ENCODE results near the gene OSGIN1. TPM values are rescaled to one million over a fixed set of nuclear protein-coding genes. Genes with fewer than 3 reads are reported as not detected.
A peak's percentile ranks its signal among the peaks of the same experiment; 100 is the strongest.

The OSGIN1 gene
- polyA plus RNA-seq, 3 donors: 1.8 to 4.0 (median 2.0) TPM

DNA sequence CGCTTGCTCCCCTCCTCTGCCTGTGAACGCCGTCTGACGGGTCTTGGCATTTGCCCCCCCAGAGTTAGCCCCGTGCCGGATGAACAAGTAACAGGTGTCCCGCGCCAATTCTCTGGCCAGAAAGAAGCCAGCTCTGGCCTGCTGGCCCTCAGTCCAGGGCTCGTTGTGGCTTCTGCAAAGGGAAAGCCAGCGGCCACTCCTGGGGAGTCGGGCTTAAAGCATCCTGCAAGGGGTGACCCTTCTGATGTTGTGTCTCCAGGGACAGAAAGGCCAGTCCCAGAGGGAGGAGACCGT, 18.4 kb upstream of the OSGIN1 start:
- TF ChIP-seq, protein P1, sequence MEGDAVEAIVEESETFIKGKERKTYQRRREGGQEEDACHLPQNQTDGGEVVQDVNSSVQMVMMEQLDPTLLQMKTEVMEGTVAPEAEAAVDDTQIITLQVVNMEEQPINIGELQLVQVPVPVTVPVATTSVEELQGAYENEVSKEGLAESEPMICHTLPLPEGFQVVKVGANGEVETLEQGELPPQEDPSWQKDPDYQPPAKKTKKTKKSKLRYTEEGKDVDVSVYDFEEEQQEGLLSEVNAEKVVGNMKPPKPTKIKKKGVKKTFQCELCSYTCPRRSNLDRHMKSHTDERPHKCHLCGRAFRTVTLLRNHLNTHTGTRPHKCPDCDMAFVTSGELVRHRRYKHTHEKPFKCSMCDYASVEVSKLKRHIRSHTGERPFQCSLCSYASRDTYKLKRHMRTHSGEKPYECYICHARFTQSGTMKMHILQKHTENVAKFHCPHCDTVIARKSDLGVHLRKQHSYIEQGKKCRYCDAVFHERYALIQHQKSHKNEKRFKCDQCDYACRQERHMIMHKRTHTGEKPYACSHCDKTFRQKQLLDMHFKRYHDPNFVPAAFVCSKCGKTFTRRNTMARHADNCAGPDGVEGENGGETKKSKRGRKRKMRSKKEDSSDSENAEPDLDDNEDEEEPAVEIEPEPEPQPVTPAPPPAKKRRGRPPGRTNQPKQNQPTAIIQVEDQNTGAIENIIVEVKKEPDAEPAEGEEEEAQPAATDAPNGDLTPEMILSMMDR (IDR thresholded peaks at IDR 0.05): no peak
- H3K4me2 ChIP-seq (replicated peaks; ENCODE audit: extremely low read depth, low read length, poor library complexity, severe bottlenecking): no peak overlapping the region
- H3K27me3 ChIP-seq (ENCODE audit: control insufficient read depth in 2 of 2, insufficient read depth in 2 of 2, low read length in 2 of 2): no peaks in the 10 kb centered on the region
- H3K4me3 ChIP-seq (replicated peaks in 1 of 3; ENCODE audit: low read depth in 2 of 3, low read length in 3 of 3): no peak overlapping the region
- peaks cover 7 to 9% of the 10 kb centered on the region in 2 donors for H3K36me3 Mint-ChIP-seq
- intact Hi-C loops (cut with micrococcal nuclease): no loop called here
- peaks cover 0 to 11% (median 2%) of the 10 kb centered on the region in 7 donors for H3K9me3 Mint-ChIP-seq
- no peaks in the 10 kb centered on the region for H4K20me1 ChIP-seq (ENCODE audit: insufficient read depth, low read length)
- H3K9ac ChIP-seq (ENCODE audit: insufficient read depth, low read length, poor library complexity, severe bottlenecking): no peak overlapping the region
- H3K4me3 Mint-ChIP-seq: no peak overlapping the region
- no peaks in the 10 kb centered on the region for H3K9me3 ChIP-seq (replicated peaks in 1 of 2; ENCODE audit: control insufficient read depth in 1 of 2, insufficient read depth in 1 of 2, low read length in 2 of 2)
- peaks cover 11% of the 10 kb centered on the region for H3K4me1 Mint-ChIP-seq
- WGBS (ENCODE audit: insufficient coverage): 88% methylated on average over 12 of the region's 12 CpGs
- H3K4me1 ChIP-seq (ENCODE audit: control insufficient read depth in 1 of 2, insufficient read depth in 2 of 2, low read length in 2 of 2): peaks cover 11% of the 10 kb centered on the region in 2 donors
- H3K36me3 ChIP-seq (replicated peaks in 1 of 2; ENCODE audit: control insufficient read depth in 1 of 2, insufficient read depth in 2 of 2, low read length in 2 of 2): no peaks in the 10 kb centered on the region
- H3K79me2 ChIP-seq (ENCODE audit: insufficient read depth, low read length): no peaks in the 10 kb centered on the region
- peak overlapping the region in 2 of 7 donors; percentile 12 to 36 for H3K27ac Mint-ChIP-seq
- no peak overlapping the region for H3K27ac ChIP-seq (ENCODE audit: low read depth in 1 of 2, low read length in 2 of 2)
- H3K27me3 Mint-ChIP-seq (ENCODE audit: low read depth in 3 of 3): peaks cover 3 to 7% (median 4%) of the 10 kb centered on the region in 3 donors
- no peak overlapping the region for H2AFZ ChIP-seq (ENCODE audit: insufficient read depth, low read depth, low read length, poor library complexity, severe bottlenecking)
- no peak for DNase-seq

DNA sequence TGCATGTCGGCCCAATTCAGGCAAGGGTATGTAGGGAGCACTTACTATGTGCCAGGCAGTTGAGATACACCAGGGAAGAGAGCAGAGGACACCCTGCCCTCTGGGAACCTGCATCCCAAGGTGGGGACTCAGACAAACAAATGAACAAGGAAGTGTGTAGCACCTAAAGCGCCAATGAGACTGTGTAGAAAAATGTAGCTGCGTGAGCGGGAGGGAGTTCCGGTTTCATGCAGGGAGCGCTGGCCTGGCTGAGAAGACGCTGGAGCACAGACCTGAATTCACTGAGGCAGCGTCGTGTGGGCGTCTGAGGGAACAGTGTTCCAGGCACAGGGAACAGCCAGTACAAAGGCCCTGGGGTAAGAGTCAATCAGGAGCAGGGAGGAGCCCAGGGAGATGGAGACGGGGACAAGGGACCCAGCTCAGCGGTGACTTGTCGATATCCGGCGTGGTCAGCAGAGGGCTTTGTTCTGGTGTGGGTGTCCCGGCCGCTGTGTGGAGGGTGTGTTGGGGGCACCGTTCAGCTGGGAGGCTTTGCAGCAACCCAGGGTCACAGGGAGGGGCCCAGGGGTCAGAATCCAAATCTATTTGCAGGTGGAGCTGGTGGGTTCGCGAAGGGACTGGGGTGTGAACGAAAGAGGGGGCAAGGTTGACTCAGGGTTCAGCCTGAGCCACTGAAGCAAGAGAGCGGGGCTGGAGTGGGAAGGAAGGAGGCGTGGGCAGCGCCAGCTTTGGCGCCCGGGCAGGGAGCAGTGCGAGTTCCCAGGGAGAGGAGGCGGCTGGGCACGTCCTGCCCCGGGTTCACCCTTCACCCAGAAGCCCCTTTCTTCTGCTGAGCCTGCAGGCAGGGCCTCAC, 17.8 kb upstream of the OSGIN1 start:
- H3K4me1 ChIP-seq (ENCODE audit: control insufficient read depth in 1 of 2, insufficient read depth in 2 of 2, low read length in 2 of 2): peaks cover 16 to 17% of the 10 kb centered on the region in 2 donors
- TF ChIP-seq, protein P1 (IDR thresholded peaks at IDR 0.05): no peak
- H3K4me3 ChIP-seq (replicated peaks in 1 of 3; ENCODE audit: low read depth in 2 of 3, low read length in 3 of 3): no peak overlapping the region
- no peaks in the 10 kb centered on the region for H4K20me1 ChIP-seq (ENCODE audit: insufficient read depth, low read length)
- H3K4me3 Mint-ChIP-seq: no peak overlapping the region
- peaks cover 0 to 11% (median 2%) of the 10 kb centered on the region in 7 donors for H3K9me3 Mint-ChIP-seq
- H3K36me3 ChIP-seq (replicated peaks in 1 of 2; ENCODE audit: control insufficient read depth in 1 of 2, insufficient read depth in 2 of 2, low read length in 2 of 2): no peaks in the 10 kb centered on the region
- DNase-seq: no peak
- no peaks in the 10 kb centered on the region for H3K9me3 ChIP-seq (replicated peaks in 1 of 2; ENCODE audit: control insufficient read depth in 1 of 2, insufficient read depth in 1 of 2, low read length in 2 of 2)
- peaks cover 3 to 7% (median 4%) of the 10 kb centered on the region in 3 donors for H3K27me3 Mint-ChIP-seq (ENCODE audit: low read depth in 3 of 3)
- no peaks in the 10 kb centered on the region for H3K27me3 ChIP-seq (ENCODE audit: control insufficient read depth in 2 of 2, insufficient read depth in 2 of 2, low read length in 2 of 2)
- H2AFZ ChIP-seq (ENCODE audit: insufficient read depth, low read depth, low read length, poor library complexity, severe bottlenecking): no peak overlapping the region
- H3K9ac ChIP-seq (ENCODE audit: insufficient read depth, low read length, poor library complexity, severe bottlenecking): no peak overlapping the region
- H3K79me2 ChIP-seq (ENCODE audit: insufficient read depth, low read length): no peaks in the 10 kb centered on the region
- no peak overlapping the region for H3K27ac ChIP-seq (ENCODE audit: low read depth in 1 of 2, low read length in 2 of 2)
- H3K4me2 ChIP-seq (replicated peaks; ENCODE audit: extremely low read depth, low read length, poor library complexity, severe bottlenecking): no peak overlapping the region
- peaks cover 13% of the 10 kb centered on the region for H3K4me1 Mint-ChIP-seq
- intact Hi-C loops (cut with micrococcal nuclease): no loop called here
- H3K36me3 Mint-ChIP-seq: peaks cover 7 to 9% of the 10 kb centered on the region in 2 donors
- WGBS (ENCODE audit: insufficient coverage): 93% methylated on average over 27 of the region's 30 CpGs
- no peak overlapping the region for H3K27ac Mint-ChIP-seq

Measured in CD14-positive monocyte (primary cell).